AG04450 (cell line): ENCODE measurements around the gene APOM. TPM values are rescaled to one million over a fixed set of nuclear protein-coding genes. Genes with fewer than 3 reads are reported as not detected.
A peak's percentile ranks its signal among the peaks of the same experiment; 100 is the strongest.

ENCODE experiments used
- CTCF ChIA-PET: fragments of 300-600, 350-600 bp; formaldehyde crosslinking; extraction: SDS; loops from one replicate; lab custom pipeline; 2022; ENCODE audit warnings: antibody characterized with exemption, inconsistent platforms; lab: Charles Lee
- POLR2A ChIA-PET: fragments of 350-600 bp; formaldehyde crosslinking; extraction: SDS; loops from one replicate; lab custom pipeline; 2021; ENCODE audit warnings: antibody characterized with exemption, inconsistent platforms; lab: Yijun Ruan, JAX
- DNase-seq: peaks from one replicate; pipeline ENCODE4 v3.0.0-alpha.2; 2011; ENCODE audit warnings: low read depth, low spot score
- H3K27ac ChIP-seq: one replicate; pipeline ENCODE4 v1.5.1; 2012; ENCODE audit warnings: low read depth, low read length, control low read depth
- H3K27me3 ChIP-seq: one replicate; pipeline ENCODE4 v1.6.0; 2012; ENCODE audit warnings: low read length; ENCODE audit not compliant: control insufficient read depth, insufficient read depth
- H3K4me3 ChIP-seq: 2 replicates; pipeline ENCODE4 v1.5.1; 2011; ENCODE audit warnings: mild to moderate bottlenecking, low read depth, low read length, control low read depth
- H3K9me3 ChIP-seq: 2 replicates; pipeline ENCODE4 v1.5.1; 2012; ENCODE audit warnings: low read length; ENCODE audit not compliant: control insufficient read depth, insufficient read depth
- CTCF ChIP-seq: IDR thresholded peaks from 2 replicates; pipeline ENCODE4 v1.5.1; 2011; ENCODE audit warnings: low read depth, low read length, control low read depth, inconsistent platforms
- polyA plus RNA-seq: library from polyadenylated mRNA; depleted of rRNA; stranded (reverse); fragments of >200 nt; gene quantifications from 2 replicates; pipeline ENCODE4 v1.2.3, GENCODE V29; 2011

Gene APOM
- polyA plus RNA-seq, 1 experiment, result 2.8 TPM

DNA sequence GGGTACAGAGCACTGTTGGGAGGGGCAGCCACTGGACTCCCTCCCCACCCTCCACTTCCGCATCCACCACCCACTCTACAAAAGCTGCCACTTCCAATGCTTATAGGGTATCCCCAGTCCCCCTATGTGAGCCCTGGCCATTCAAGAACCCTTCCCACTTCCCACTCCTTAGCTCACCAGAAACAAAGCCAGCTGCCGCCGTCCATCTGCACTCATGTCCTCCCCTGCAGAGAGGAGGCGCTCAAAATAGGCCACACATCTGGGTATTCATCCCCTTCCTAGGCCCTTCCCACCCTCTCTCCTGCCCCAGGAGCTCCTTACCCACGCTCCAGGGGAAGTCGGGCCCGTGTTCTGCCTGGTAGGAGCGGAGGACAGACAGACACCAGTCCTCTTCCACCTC, 31.6 kb downstream of the APOM start:
- H3K27ac ChIP-seq, result no peak overlapping the region
- TF ChIP-seq CTCF, result no peak
- no peak overlapping the region for H3K4me3 ChIP-seq
- no peaks in the 10 kb centered on the region for H3K9me3 ChIP-seq
- ChIA-PET POLR2A (no interaction called here), CTCF (no interaction called here)
- H3K27me3 ChIP-seq, result no peaks in the 10 kb centered on the region
- no peak for DNase-seq

DNA sequence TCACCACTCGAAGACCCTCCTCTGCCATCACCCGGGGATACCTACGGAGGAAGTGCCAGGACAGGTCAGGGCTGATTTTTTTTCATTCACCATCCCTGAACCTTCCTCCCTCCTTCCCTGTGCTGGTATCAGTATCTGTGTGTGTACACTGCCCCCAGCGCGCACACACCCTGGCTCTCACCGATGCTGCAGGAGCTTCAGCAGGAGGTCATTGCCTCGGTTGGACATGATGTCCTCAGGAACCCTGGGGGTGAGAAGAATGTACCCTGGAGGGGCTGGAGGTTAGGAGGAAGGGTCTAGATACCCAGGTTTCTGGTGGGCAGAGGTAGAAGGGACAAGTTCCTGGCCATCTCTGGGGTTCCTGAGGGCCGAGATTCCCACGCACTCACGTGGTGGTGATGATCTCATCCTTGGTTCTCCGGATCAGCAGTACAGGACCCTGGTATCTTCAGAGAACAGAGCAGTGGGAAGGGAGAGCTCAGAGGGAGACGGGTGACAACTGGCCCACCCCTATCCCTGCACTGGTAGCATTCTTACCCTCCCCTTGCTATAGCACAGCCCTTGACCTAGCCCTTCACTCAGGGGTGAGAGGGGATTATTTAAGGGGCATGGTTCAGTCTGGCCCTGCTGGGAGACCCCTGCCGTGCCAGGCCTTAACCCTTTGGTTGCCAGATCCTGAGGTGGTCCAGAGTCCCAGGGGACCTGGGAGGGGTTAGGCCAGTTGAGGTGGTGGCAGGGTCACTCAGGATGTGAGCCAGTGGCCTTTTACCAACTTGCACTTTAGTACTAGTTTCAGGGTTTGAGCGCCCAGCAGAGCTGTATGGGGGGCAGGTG, 32.4 kb downstream of the APOM start:
- Histone ChIP-seq H3K27me3 (no peaks in the 10 kb centered on the region), H3K9me3 (no peaks in the 10 kb centered on the region), H3K4me3 (no peak overlapping the region), H3K27ac (no peak overlapping the region)
- no peak for DNase-seq
- POLR2A ChIA-PET, result no interaction called here
- no peak for TF ChIP-seq CTCF
- CTCF ChIA-PET, result no interaction called here

DNA sequence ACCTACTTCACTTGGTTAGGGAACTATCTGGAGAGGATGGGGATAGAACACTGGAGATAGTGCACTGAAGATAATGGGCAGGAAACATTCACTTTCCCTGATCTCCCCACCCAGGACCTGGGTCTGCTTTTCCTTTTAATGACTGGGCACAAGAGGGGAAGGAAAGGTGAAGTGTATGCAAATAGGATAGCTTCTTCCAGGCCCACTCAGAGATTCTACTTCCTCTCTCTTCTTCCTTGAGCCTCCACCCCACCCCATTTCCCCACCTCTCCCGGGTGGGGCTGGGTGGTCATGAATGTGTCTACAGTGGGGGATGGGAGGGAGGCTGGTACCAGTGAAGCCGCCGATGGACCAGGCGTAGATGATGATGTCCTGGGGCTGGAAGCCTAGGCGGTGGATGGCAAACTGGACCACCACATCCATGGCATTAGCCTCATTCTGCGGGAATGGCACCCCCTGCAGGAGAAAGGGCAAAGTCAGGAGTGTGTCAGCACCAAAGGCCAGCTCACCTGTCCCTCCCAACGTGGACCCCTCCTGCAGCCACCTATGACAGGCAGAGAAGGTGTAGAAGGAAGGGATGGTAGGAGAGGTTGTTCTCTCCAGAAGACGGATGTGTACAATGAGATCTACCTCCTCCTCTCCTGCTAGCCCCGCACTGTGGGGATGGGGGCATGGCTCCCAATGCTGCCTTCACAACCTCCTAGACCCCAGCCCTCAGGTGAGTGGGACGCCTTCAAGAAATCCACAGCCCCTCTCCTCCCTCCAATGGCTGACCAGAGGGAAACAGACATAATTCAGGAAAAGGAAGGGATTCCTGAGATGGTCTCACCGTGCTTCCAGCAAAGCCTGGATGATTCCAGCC, 33.8 kb downstream of the APOM start:
- TF ChIP-seq CTCF, result peak; percentile 46
- no peak for DNase-seq
- ChIA-PET POLR2A (interaction anchor here (1.2 kb wide), 1 partner anchor 138 kb away, joined by 3 read pairs; the partner anchor contains the start of gene HSPA1B), CTCF (interaction anchor here (1.1 to 2.4 kb wide), 2 partner anchors 8 to 141 kb away, joined by 6 to 7 read pairs; partner anchors contain the start of gene LY6G5C)
- no peak overlapping the region for H3K4me3 ChIP-seq
- no peak overlapping the region for H3K27ac ChIP-seq
- no peaks in the 10 kb centered on the region for H3K9me3 ChIP-seq
- H3K27me3 ChIP-seq, result no peaks in the 10 kb centered on the region

DNA sequence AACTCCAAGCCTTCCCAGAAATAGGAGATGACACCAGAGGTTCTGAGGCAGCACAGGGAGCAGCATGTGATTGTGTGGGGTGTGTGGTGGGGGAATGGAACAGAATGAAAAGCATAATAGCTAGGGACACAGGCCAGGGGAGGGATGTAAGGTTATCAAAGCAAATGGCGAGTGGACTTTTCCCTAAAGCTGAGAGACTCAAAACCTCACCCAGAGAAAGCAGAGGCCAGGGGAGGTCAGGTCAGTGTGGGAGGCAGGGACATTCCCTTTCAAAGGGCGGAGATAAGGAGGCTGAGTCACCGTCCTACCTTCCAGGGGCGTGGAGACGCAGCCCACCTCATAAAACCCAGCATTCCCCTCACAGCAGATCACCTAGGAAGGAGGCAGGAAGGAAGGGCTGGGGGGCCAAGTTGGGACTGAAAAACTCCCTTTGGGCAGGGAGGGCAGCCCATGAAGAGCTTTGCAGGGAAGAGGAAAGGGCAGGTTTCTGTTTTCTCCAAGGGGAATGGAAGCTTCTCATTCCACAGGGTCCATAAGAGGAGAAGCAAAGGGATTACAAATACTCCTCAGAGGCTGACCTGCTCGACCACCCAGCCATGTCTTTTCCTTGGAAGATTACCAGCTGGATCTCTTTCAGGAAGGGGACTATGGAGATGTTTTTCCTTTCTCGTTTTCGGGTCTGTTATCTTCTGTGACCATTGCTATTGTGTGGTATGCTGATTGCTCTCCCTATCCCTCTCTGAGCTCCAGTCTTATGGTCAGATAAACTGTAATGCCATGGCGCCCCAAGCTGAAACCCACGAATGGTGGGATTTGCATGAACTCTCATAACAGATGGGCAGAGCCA, 34.8 kb downstream of the APOM start:
- DNase-seq, result no peak
- Histone ChIP-seq H3K27me3 (no peaks in the 10 kb centered on the region), H3K4me3 (no peak overlapping the region), H3K9me3 (no peaks in the 10 kb centered on the region), H3K27ac (no peak overlapping the region)
- no peak for TF ChIP-seq CTCF
- ChIA-PET CTCF (interaction anchor here (0.6 to 2.4 kb wide), 5 partner anchors 9 to 140 kb away, joined by 3 to 7 read pairs (median 4); partner anchors contain the start of genes LSM2, LY6G5B and LY6G5C), POLR2A (interaction anchor here (1.2 kb wide), 1 partner anchor 137 kb away, joined by 3 read pairs; the partner anchor contains the start of gene HSPA1B)
